Nucleus accumbens (tissue), 56 donors: ENCODE results near the gene NOL9.

Experiments
- DNase-seq, 56 donors: peaks; one replicate each; lab custom pipeline; 2025; lab: John Stamatoyannopoulos, UW

The NOL9 gene

GRCh38 chr1:6528492-6528891 is 25.8 kb downstream of the NOL9 start:
- DNase-seq, result no peak

- no peak for DNase-seq
These were observed 28.0 kb downstream of the NOL9 start for GRCh38 chr1:6526316-6526715.

GRCh38 chr1:6523566-6523965 is 30.7 kb downstream of the NOL9 start:
- DNase-seq, result no peak

- no peak for DNase-seq
These were observed 32.8 kb downstream of the NOL9 start for GRCh38 chr1:6521536-6521935.

GRCh38 chr1:6519935-6520671 is 34.2 kb downstream of the NOL9 start:
- peak in 32 of 56 donors; percentile 19 to 76 (median 44) for DNase-seq

GRCh38 chr1:6519491-6519934 is 34.8 kb downstream of the NOL9 start:
- no peak for DNase-seq

- DNase-seq, result no peak
These were observed 36.9 kb downstream of the NOL9 start for GRCh38 chr1:6517435-6517851.

- DNase-seq, result no peak
These were observed 38.5 kb downstream of the NOL9 start for GRCh38 chr1:6515771-6516170.

GRCh38 chr1:6513320-6513801 is 41.0 kb downstream of the NOL9 start:
- DNase-seq, result peak in 4 of 56 donors; percentile 21 to 31 (median 28)

GRCh38 chr1:6512908-6513280 is 41.4 kb downstream of the NOL9 start:
- DNase-seq, result no peak

- DNase-seq, result no peak
These were observed 41.9 kb downstream of the NOL9 start for GRCh38 chr1:6512245-6512907.

GRCh38 chr1:6511561-6512244 is 42.6 kb downstream of the NOL9 start:
- DNase-seq, result no peak

GRCh38 chr1:6511056-6511455 is 43.3 kb downstream of the NOL9 start:
- DNase-seq, result no peak

- no peak for DNase-seq
These were observed 43.8 kb downstream of the NOL9 start for GRCh38 chr1:6510493-6510892.

- DNase-seq, result peak in 5 of 56 donors; percentile 20 to 50 (median 23)
These were observed 44.4 kb downstream of the NOL9 start for GRCh38 chr1:6509919-6510291.

- DNase-seq, result peak in 1 of 56 donors; percentile 17
These were observed 44.9 kb downstream of the NOL9 start for GRCh38 chr1:6509220-6509918.

- no peak for DNase-seq
These were observed 45.5 kb downstream of the NOL9 start for GRCh38 chr1:6508816-6509189.

- DNase-seq, result no peak
These were observed 46.0 kb downstream of the NOL9 start for GRCh38 chr1:6508154-6508815.

GRCh38 chr1:6507461-6507911 is 46.8 kb downstream of the NOL9 start:
- DNase-seq, result peak in 6 of 56 donors; percentile 22 to 43 (median 28)

GRCh38 chr1:6507037-6507428 is 47.3 kb downstream of the NOL9 start:
- DNase-seq, result peak in 3 of 56 donors; percentile 9 to 35 (median 30)
